ENCODE data around the gene STAT6.

Gene STAT6

DNA sequence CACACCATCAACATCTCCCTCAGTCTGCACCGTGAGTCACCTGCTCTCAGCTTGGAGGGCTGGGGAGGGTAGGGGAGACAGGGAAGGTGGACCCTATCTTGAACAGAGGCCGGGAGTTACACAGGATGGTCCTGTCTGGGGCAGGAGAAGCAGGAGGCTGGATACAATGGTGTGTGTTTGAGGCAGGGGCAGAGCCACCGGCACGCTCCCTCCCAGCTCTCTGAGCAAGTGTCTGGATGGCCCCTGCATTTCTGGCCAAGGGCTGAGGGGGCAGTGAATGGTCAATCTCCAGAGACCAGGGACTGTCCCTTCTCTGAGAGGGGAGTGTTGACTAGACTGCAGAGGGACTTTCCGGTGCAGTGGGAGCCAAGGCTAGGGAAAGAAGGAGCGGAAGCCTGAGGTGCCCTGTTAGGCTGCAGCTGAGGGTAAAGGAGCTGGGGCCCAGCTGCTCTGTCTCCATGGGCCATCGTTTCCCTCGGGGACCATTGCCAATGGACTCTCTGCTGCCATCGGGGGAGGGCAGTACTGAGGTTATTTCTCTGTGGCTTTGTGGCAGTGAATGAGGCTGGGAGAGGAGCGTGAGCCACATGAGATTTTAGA, 34.4 kb upstream of the STAT6 start:
- DNase-seq, result no peak

DNA sequence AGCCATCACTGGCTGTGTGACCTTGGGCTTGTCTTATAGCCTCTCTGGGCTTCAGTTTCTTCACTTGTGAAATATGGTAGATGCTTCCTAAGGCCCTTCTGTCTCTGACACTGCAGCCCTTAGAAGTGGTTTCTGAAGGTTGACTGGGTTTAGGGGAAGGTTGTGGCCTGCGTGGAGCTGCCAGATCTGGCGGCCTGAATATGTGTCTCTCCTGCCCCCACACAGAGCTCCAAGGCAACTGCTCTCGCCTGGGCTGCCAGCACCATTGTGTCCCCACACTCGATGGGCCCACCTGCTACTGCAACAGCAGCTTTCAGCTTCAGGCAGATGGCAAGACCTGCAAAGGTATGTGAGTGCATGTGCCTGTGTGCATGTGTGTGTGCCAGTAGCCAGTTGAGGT, 32.3 kb upstream of the STAT6 start:
- DNase-seq, result no peak

DNA sequence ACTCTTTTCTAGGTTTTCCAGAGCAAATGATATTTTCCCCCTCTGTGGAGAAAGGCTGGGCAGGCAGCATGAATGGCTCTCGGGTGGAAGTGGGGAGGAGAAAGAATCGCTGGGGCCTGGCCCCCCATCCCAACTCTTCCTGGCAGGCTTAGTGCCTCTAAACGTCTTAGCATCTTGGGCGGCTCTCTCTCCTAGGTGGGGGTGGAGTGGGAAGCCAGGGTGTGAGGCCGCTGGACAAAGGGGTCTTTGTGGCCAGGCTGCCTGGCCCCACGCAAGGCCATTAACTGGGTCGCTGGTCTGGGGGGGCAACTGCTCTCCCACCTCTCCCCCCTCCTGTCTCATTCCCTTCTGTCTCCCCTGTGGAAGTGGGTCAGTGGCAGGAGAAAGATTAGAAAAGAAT, 31.6 kb upstream of the STAT6 start:
- DNase-seq, result no peak

DNA sequence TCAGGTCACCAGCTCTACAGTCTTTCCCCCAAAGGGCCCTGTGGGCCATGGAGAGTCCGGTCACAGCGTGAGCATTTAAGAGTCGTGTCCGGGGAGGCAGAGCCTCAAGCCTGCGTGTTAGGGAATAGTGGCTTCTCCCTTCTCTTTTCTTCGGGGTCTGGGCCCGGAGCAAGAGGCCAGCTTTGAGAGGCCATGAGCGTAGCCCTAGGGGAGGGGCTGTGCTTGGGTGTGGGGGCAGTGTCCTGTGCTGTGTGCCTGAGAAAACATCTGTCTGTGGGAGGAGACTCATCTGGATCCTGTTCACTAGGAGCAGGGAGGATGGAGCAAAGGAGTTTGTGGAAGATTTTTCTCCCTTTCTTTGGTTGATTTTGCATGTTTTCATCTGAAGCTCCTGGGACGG, 31.0 kb upstream of the STAT6 start:
- no peak for DNase-seq

DNA sequence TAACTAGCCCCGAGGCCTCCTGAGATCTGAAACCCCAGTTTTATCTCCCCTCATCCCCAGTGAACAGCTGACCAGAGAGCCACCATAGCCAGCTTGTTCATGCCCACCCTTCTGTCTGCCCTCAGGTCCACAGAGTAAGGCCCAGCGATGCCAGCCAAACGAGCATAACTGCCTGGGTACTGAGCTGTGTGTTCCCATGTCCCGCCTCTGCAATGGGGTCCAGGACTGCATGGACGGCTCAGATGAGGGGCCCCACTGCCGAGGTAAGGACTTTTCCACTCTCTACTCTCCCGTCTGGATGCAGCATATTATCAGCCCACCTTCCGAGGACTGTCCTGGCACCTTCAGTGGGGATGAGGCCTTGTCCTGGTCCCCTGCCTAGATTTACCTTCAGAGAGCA, 30.1 kb upstream of the STAT6 start:
- no peak for DNase-seq

DNA sequence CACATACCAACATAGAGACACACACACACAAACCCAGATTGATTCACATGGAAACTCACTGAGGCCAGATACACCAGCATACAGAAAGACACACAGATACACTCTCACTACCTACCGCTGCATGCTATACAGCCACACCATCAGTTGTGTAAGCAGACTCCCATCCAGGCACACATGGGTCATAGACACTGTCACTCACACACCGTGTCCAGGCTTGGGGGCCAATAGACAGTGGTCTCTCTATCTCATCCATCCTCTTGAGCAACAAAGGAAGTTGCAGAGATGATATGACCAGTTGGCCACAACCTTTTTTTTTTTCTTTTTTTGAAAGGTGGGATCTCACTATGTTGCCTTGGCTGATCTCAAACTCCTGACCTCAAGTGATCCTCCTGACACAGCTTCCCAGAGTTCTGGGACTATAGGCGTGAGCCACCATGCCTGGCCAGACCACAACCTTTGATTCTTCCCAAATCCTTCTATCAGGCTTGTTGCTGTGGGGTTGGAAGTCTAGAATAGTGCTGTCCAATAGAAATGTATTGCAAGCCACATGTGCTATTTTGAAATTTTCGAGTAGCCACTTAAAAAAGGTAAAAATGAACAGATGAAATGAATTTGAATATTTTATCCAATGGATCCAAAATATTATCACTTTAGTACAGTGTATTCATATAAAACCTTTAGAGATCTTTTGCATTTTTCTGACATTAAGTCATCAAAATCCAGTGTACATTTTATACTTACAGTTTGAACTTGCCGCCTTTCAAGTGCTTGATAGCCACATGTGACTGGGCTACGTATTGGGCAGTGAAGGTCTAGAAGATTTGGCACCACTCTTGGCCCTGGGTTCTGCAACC, 28.9 kb upstream of the STAT6 start:
- DNase-seq, result no peak

DNA sequence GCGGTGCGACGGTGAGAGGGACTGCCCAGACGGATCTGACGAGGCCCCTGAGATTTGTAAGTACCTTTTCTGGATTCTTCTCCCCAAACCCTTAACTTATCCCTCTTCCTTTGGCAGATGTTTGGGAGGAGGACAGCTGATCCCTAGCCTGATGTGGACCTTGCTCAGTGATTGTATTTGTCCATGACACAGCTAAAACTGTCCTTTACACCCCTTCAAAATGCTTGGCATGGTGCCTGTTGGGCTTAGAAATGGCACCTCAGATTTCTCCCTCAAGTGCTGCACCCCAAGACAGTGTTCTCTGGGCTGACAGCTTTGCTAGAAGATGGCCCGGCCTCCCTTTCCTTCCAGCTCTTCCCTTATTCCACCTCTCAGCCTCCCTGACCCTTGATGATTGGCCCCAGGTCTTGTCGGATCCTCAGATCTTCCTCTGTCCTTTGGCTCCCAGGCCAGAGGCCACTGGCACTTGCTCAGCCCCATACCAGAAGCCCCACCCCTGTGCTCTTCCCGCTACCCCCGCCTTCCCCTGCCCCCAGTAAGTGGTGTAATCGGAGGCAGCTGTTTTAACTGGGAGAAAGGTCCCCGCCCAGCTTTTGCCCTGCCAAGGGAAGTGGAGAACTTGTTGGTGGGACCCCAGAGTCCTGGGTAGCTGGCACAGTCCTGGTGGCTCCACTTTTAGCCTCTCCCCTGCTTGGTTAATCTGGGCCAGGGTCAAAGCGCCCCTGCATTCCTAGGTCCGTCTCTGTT, 27.5 kb upstream of the STAT6 start:
- DNase-seq, result no peak

DNA sequence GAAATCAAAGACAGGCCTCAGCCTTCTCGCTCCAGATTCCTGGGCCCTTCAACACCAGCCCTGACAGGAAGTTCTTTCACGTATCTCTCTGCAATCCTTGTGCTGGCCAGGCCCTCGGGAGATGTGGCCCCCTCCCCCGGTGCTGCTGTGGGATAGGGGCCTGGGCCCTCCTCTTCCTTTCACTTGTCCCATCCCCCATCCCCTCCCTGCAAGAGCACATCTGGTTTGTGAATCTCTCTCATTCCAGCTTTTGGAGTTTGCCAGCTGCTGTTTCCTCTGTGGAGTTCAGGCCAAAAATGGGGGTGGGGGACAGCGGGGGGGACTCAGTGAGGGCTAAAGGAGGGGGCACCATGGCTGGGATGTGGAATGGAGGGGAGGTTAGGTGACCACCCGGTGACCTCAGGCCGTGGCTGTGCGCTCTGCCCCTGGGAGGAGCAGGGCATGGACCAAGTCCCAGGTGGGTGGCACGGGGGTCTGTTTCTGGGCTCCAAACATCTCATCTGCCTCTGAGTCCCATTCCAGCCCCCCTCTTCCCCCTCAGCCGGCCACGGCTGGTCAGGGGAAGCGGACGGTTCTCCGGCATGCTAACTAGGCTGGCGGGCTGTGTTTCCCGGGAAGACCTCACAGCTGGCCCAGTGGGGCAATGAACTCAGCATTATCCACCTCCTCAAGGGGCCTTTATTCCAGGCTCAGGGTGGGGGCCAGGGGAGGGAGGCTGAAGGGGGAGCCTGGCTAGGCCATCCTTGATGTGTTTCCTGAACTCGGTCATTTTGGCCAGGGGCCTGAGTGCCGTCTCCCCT, 24.6 kb upstream of the STAT6 start:
- DNase-seq, result no peak

DNA sequence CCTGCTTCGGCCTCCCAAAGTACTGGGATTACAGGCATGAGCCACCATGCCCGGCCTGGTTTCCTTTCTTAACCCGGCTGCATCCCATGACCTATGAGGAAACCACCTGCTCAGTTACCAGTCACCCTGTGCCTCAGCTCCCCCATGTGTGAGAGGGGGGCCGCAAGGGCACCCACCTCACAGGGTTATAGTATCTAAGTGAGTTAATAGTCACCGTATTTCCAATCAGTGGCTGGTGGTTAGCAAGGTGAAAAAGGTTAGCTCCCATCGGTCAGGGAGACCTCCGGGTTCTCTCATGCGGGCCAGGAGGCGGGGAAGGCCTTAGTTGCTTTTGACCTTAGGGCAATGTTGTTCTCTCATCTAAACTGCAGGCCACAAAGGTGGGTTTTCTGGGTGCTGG, 23.8 kb upstream of the STAT6 start:
- DNase-seq, result no peak

DNA sequence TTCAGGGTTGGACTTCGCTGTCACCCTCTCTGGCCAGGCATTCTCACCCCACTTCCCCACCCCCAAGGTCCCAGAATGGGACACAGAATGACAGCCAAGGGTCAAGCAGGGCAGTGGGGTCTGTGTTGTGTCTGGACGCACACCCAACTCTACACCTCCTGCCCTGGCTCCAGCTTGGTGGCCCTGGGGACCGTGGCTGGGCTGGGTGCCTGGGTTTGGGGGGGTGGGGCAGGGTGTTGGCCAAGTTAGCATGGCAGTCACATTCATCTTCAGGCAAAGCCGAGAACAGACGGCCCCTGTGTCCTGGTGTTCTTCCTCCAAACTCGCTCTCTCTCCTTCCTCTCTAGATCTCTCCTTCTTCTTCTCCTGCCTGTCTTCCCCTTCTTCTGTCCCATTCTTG, 22.8 kb upstream of the STAT6 start:
- DNase-seq, result no peak

DNA sequence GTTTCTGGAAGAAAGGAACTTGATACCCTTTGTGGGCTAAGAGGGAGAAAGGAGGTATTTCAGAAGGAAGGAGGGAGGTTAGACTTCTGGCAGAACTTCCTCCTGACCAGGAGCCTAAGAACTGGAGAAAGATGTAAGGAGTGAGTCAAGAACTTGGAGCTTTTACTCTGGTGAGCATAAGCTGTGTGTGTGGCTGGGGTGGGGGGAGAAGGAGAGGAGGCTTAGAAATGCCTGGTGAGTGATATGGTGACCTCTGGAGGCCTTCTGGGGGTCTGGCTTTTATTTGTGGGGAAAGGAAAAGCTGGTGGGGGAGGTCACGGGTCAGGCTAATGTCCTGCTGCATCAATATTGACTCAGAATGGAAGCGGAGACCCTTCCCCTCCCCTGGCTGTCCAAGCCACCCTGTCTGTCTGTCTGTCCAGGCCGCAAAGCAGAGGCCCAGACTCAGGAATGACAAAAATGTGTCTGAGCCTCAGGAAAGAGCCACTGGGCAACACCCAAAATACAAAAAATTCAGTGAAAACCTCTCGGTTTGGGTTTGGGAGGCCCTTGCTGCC, 21.9 kb upstream of the STAT6 start:
- no peak for DNase-seq

DNA sequence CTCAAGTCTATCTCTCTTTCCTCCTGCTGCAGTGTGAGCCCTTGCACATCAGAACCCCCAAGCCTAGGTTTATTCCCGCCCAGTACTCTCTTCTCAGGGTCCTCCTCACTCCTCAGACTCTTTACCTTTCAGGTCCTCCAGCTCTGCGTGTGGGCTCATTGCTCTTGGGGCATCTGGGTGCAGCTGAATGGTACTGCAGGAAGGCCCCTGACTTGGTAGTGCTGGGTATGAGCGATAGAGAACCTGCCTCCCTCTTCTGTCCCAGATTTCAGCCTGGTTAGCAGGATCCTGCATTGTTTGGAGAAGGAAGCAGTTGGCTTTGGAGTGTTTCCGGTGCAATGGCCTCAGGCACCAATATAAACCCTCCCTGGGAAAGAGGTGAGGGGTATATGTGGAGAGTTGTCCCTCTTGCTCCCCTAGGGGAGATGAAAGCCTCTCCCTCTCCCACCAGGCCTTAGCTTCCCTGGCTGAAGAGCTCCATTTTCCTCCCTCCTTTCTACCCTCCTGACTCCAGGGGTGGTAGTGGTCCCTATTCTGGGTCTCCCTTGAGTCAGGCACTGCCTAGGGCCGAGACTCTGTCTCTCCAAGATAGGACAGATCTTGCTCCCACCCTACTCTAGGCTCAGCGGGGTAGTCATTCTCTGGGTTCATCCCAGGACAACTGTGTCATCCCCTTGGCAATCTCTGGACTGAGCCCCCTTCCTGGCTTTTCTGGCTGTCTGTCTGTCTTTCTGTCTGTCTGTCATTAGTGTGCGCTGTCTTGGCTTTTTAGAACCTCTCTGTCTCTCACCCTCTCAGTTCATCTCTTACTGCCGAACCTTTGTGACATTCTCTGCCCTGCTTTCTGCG, 21.0 kb upstream of the STAT6 start:
- no peak for DNase-seq

DNA sequence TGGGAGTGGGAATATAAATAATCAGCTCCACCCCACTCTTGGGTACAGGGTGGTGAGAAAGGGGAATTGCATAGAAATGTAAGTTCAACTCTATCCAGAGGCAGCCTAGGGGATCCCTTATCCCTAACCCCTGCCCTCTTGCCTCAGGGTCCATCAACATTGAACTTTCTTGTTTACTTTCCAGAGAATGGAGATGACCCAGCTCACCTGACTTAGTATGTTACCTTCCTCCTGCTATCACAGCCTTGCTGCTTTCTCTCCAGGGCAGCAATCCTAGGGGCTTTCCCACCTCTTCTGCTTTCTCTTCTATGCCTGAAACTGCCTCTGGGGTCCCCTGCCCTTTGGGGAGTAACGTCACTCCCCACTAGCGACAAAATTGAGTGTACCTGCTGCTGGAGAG, 19.8 kb upstream of the STAT6 start:
- DNase-seq, result no peak

DNA sequence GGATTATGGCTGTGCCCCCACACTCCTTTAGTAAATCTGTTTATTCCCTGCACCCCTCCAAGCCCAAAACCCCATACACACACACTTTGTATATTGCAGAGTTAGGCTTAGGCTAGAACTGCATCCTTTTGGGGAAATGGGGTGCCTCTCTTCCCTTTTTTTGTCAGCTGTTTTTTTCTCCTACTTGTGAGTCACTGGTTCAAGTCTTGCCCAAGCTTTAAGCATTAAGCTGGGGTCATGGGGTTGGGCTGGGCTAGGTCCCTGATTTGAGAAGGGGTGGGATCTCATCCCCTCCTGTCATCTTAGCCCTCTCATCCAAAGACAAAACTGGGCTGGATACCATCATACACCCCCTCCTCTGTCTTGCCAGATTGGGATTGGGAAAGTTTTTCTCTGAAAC, 18.7 kb upstream of the STAT6 start:
- no peak for DNase-seq

DNA sequence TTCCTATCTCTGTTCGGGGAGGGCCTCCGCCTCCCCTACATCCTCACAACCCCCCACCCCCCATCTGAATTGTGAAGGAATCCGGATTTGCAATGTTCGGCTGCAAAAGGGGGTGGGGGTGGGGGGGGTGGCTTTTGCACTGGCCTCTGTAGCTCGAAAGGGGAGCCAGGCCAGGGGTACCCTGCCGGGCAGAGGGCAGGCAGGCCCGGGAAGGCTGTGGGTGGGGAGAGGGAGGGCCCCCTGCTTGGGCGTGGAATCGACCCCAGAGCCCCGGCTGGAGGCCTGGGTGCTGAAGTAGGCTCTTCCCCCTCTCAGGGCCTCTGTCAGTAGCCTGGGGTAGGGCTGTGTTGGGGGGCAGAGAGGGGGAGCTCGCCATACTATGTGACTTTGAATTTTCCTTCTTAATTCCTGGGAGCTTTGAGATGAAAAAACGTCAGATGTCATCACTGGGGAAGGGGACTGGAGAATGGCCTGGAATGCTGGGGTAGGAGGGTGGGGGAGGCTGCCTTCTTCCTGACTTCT, 18.2 kb upstream of the STAT6 start:
- no peak for DNase-seq

DNA sequence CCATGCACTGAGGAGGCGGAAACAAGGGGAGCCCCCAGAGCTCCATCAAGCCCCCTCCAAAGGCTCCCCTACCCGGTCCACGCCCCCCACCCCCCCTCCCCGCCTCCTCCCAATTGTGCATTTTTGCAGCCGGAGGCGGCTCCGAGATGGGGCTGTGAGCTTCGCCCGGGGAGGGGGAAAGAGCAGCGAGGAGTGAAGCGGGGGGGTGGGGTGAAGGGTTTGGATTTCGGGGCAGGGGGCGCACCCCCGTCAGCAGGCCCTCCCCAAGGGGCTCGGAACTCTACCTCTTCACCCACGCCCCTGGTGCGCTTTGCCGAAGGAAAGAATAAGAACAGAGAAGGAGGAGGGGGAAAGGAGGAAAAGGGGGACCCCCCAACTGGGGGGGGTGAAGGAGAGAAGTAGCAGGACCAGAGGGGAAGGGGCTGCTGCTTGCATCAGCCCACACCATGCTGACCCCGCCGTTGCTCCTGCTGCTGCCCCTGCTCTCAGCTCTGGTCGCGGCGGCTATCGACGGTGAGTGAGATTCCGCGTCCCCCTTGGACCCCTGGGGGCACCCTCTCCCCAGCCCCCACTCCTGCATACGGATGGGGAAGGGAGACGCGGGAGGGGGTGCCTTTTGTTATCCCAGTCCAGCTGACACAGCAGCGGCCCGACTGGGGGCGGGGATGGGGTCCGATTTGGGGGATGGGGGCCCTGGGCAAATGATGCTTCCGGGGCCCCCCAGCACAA, 17.5 kb upstream of the STAT6 start:
- no peak for DNase-seq

DNA sequence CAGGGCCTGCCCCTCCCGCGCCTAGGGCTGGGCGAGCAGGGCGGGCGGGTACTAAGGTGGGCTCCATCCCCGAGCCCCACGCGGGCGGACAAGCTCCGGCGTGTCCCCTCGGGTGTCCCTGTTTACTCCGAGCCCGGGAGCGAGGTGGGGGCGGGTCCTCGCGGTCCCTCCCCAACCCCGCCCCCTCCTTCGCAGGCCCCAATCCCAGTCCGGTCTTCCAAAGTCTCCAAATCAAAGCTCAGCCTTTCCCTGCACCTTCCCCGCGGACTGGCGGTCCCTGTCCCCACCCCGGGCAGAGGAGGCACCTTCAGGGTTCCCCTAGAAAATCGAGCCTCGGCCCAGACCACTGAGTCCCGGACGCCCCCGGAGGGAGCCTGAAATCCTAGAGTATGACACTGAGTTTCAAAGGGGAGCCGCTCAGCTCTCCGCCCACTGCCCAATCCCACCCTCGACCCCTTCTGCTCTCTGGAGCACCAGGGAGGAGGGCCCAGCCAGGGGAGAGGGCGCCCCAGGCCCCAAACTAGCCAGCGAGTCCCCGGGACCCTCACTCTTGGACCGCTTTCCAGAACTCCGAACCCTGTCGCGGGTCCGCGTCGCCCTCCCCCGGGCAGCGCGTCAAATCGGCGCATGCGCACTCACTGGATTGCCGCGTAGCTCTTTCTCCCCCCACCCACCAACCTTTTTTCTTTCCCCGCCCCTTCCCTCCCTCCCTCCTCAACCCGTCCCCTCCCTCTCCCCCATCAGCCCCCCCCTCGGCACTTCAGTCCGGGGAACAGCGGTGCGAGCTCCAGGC, 16.8 kb upstream of the STAT6 start, which contains the start of gene LRP1:
TSS of gene LRP1 (plus strand) at position 758 of the 793 bp plus-strand sequence. CDS start 482 bp downstream, outside the sequence.
- peak; percentile 76 to 84 for DNase-seq

DNA sequence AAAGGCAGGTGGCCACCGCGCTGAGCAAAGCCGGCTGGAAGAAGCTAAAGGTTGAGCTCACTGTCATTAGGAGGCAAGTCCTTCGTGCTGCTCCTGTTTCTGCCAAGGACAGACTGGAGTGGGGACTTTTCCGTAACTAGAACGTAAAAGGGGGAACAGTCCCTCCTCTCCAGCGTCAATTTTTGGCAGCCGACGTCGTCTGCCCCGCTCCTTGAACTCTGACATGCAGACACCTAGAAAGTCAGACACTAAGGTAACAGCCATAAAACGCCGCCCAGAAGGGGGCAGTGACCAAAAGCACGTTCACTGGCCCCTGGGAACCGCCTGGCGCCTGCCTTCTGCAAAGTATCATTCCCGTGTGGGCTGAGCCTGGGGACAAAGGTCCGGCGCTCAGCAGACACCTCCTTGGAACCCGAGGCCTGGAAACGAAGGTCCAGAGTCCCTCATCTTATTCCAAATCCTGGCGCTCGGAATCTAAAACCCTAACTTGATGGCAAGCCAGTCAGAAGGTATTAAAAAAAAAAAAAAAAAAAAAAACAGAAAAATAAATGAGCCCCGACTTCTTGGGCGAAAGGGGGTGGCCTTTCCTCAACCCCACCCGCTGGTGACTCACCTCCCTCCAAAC, 16.1 kb upstream of the STAT6 start:
- peak; percentile 45 to 59 for DNase-seq

DNA sequence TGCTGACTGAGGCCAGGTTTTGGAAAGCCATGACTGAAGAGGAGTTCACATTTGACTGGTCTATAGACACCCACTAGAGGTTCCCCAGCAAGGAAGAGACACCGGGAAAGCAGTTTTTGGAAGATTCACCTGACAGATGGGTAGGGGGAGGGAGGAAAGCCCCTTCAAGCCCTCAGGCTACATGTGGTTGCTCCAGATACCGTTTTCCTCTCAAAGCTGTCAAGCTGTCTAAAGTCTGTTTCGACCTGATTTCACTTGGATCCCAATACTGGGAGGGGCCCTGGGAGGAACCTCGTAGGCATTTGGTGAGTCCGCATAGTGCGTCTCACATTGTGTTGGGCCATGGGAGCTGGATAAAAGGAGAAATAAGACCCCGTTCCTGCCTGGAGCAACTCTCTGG, 15.4 kb upstream of the STAT6 start:
- no peak for DNase-seq

All from CD4-positive, alpha-beta T cell treated with Interferon alpha-2 for 1 hour (primary cell).